HFFc6 (cell line): ENCODE results near the gene ITGB1BP2. TPM values are rescaled to one million over a fixed set of nuclear protein-coding genes. Genes with fewer than 3 reads are reported as not detected.

ENCODE experiments used
- DNase-seq: peaks from one replicate; pipeline ENCODE4 v3.0.0-alpha.2; 2018
- H3K27ac Mint-ChIP-seq: 2 replicates; pipeline ENCODE4 v1.8.0; 2020; ENCODE audit warnings: mild to moderate bottlenecking, mixed read lengths
- H3K27me3 Mint-ChIP-seq: 2 replicates; pipeline ENCODE4 v1.8.0; 2021; ENCODE audit warnings: mild to moderate bottlenecking, moderate library complexity, mixed read lengths; ENCODE audit not compliant: insufficient read depth
- H3K36me3 Mint-ChIP-seq: 2 replicates; pipeline ENCODE4 v1.8.0; 2021; ENCODE audit warnings: low read depth, mixed read lengths
- H3K4me1 Mint-ChIP-seq: 2 replicates; pipeline ENCODE4 v1.8.0; 2020; ENCODE audit warnings: low read depth, mixed read lengths
- H3K4me3 Mint-ChIP-seq: 2 replicates; pipeline ENCODE4 v1.8.0; 2020; ENCODE audit warnings: mild to moderate bottlenecking, moderate library complexity, mixed read lengths
- H3K9me3 Mint-ChIP-seq: 2 replicates; pipeline ENCODE4 v1.8.0; 2020; ENCODE audit warnings: mild to moderate bottlenecking, mixed read lengths
- total RNA-seq, 6 experiments: library from RNA; stranded (reverse); fragmentation: NEBNext Ultra II Directional; extraction: Animal tissue kit (Norgen Biotek cat#: 25700); gene quantifications; 2 replicates in 1 of 6; 3 replicates in 5 of 6; pipeline ENCODE4 v1.2.3, GENCODE V29; 2021
- TF ChIP-seq, protein P1 (sequence below): fragments of 200-600 bp; sonication (generic); IDR thresholded peaks from 2 replicates; pipeline ENCODE4 v1.5.0; 2021; ENCODE audit warnings: antibody characterized with exemption, mild to moderate bottlenecking

Gene ITGB1BP2
- total RNA-seq, 6 experiments from 2014 or later, result 0.50 to 0.95 (median 0.57) TPM

DNA sequence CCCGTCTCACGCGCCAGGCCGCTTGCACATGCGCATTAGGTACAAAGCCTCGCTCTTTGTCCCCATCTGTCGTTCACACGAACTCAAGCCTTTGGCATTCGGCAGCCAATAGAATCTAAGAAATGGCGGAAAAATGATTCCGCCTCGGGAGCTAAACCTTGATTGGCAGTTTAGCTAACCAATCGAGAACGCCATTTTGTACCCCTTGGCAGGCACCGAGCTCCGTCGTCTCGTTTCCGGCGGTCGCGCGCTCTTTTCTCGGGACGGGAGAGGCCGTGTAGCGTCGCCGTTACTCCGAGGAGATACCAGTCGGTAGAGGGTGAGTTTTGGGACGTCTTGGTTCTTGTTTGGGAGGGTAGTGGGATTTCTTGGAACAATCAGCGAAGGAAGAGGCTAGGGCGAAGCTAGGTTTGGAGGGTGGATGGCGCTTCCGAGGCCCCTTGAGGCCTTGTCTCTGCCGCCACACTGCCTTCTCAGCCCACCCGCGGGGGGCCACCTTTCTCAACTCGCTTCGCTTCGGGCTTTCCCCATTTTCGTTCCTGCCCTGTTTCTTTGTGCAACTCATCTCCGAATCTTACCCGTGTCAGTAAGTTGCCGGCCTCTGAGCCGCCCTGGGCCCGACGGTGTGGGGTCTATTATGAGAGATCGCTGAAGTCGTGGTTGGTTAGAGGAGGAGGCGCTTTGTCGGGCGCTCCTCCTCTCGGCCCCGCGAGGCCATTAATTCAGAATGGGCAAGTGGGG lies 18.0 kb upstream of the ITGB1BP2 start, which contains the start of gene NONO:
TSS of gene NONO (plus strand) at position 233 of the 741 bp plus-strand sequence. CDS start 7,003 bp downstream, outside the sequence.
- TF ChIP-seq, protein P1, sequence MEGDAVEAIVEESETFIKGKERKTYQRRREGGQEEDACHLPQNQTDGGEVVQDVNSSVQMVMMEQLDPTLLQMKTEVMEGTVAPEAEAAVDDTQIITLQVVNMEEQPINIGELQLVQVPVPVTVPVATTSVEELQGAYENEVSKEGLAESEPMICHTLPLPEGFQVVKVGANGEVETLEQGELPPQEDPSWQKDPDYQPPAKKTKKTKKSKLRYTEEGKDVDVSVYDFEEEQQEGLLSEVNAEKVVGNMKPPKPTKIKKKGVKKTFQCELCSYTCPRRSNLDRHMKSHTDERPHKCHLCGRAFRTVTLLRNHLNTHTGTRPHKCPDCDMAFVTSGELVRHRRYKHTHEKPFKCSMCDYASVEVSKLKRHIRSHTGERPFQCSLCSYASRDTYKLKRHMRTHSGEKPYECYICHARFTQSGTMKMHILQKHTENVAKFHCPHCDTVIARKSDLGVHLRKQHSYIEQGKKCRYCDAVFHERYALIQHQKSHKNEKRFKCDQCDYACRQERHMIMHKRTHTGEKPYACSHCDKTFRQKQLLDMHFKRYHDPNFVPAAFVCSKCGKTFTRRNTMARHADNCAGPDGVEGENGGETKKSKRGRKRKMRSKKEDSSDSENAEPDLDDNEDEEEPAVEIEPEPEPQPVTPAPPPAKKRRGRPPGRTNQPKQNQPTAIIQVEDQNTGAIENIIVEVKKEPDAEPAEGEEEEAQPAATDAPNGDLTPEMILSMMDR, result no peak; the same call in none of the 2 replicates
- H3K36me3 Mint-ChIP-seq, result peaks cover 27% of the 10 kb centered on the region

DNA sequence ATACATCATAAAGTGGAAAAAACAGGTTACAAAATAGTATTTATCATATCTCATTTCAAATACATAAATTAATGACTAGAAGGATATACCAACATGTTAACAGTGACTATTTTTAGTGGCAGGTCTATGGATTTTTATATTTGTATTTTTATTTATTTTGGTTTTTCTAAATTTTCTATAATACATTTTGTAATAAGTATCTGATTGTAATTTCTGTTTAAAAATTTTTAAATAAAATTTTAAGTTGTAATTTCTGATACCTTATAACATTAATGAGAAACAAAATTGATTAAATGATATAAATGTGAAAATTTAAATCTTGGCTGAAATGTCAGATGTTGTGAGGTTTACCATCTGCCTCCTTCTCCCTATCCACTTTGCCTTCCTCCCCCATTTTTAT lies 15.6 kb upstream of the ITGB1BP2 start:
- H3K4me1 Mint-ChIP-seq, result peaks cover 34% of the 10 kb centered on the region
- no peaks in the 10 kb centered on the region for H3K9me3 Mint-ChIP-seq
- TF ChIP-seq, protein P1, result no peak
- peaks cover 7% of the 10 kb centered on the region for H3K27me3 Mint-ChIP-seq
- no peak for DNase-seq
- H3K4me3 Mint-ChIP-seq, result peak overlapping the region; percentile 99
- H3K27ac Mint-ChIP-seq, result peak overlapping the region; percentile 45; the same call in 1 of the 2 replicates
- peaks cover 33% of the 10 kb centered on the region for H3K36me3 Mint-ChIP-seq

More for the DNA sequence above, 18.0 kb upstream of the ITGB1BP2 start, which contains the start of gene NONO:
- peaks cover 22% of the 10 kb centered on the region for H3K4me1 Mint-ChIP-seq
- H3K4me3 Mint-ChIP-seq, result peak within 1 kb of the TSS; percentile 99
- H3K9me3 Mint-ChIP-seq, result no peaks in the 10 kb centered on the region
- H3K27me3 Mint-ChIP-seq, result peaks cover 7% of the 10 kb centered on the region; the same call in 1 of the 2 replicates
- peak within 1 kb of the TSS; percentile 100 for H3K27ac Mint-ChIP-seq
- peak; percentile 99 for DNase-seq

- peak overlapping the region; percentile 83 for H3K27ac Mint-ChIP-seq
- no peak for DNase-seq
- H3K36me3 Mint-ChIP-seq, result peaks cover 29% of the 10 kb centered on the region
- H3K4me3 Mint-ChIP-seq, result no peak overlapping the region
- H3K4me1 Mint-ChIP-seq, result peaks cover 38% of the 10 kb centered on the region
- no peaks in the 10 kb centered on the region; the same call in 1 of the 2 replicates for H3K27me3 Mint-ChIP-seq
- TF ChIP-seq, protein P1, result no peak
- H3K9me3 Mint-ChIP-seq, result no peaks in the 10 kb centered on the region
These were observed 10.2 kb upstream of the ITGB1BP2 start for GRCh38 chrX:71291381-71291780.

- Mint-ChIP-seq H3K9me3 (no peaks in the 10 kb centered on the region), H3K27ac (peak overlapping the region; percentile 83), H3K36me3 (peaks cover 40% of the 10 kb centered on the region), H3K4me3 (peak overlapping the region; percentile 20; the same call in 1 of the 2 replicates), H3K4me1 (peaks cover 34% of the 10 kb centered on the region), H3K27me3 (peaks cover 3% of the 10 kb centered on the region)
- DNase-seq, result peak; percentile 48
- TF ChIP-seq, protein P1, result no peak
These were observed 8.7 kb upstream of the ITGB1BP2 start for GRCh38 chrX:71292669-71293365.

DNA sequence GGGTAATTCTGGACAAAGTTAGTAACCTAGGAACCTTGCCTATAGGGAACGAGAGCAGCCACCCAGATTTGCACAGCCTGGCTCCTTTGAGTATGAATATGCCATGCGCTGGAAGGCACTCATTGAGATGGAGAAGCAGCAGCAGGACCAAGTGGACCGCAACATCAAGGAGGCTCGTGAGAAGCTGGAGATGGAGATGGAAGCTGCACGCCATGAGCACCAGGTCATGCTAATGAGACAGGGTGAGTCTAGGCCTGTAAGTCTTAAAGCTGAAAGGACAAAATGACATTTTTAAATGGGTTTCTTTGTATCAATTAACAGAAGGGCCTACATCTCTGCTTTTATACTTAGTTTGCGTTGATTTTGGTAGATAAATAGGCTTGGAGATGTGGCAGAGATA lies 4.7 kb upstream of the ITGB1BP2 start:
- H3K9me3 Mint-ChIP-seq, result no peaks in the 10 kb centered on the region
- H3K4me1 Mint-ChIP-seq, result peaks cover 31% of the 10 kb centered on the region
- TF ChIP-seq, protein P1, result no peak
- no peak for DNase-seq
- peaks cover 51% of the 10 kb centered on the region for H3K36me3 Mint-ChIP-seq
- H3K27ac Mint-ChIP-seq, result no peak overlapping the region
- H3K4me3 Mint-ChIP-seq, result no peak overlapping the region
- H3K27me3 Mint-ChIP-seq, result peaks cover 3% of the 10 kb centered on the region
